GM19438 (cell line): ENCODE measurements around the gene SLC23A1.
"Not testable (repeated sequence)": the region's sequence is repeated elsewhere in the genome, so short reads cannot be mapped to it uniquely, and the experiment has no call there.

Source experiments
- ATAC-seq: cut with Tn5 transposase; IDR thresholded peaks from one replicate; pipeline ENCODE4 v1.9.1; 2021; ENCODE audit warnings: low read depth; ENCODE audit not compliant: unreplicated experiment

SLC23A1 gene

GRCh38 chr5:139390639-139391569 lies 7.8 kb upstream of the SLC23A1 start:
- no peak for ATAC-seq

- peak; percentile 25 for ATAC-seq
Measured at GRCh38 chr5:139389701-139390638, 6.9 kb upstream of the SLC23A1 start, which contains the start of gene MZB1. Gene MZB1, minus strand, starts transcription at chr5:139389913. Its CDS starts 57 bp downstream, at chr5:139389856.

- no peak for ATAC-seq
Measured at GRCh38 chr5:139388198-139388821, 5.2 kb upstream of the SLC23A1 start.

GRCh38 chr5:139387611-139388197 lies 4.6 kb upstream of the SLC23A1 start:
- no peak for ATAC-seq

- ATAC-seq: not testable (repeated sequence)
Measured at GRCh38 chr5:139386956-139387355, 3.9 kb upstream of the SLC23A1 start.

GRCh38 chr5:139386050-139386438 lies 2.9 kb upstream of the SLC23A1 start:
- no peak for ATAC-seq

- ATAC-seq: peak; percentile 25
Measured at GRCh38 chr5:139385061-139386049, 2.3 kb upstream of the SLC23A1 start.

- ATAC-seq: no peak
Measured at GRCh38 chr5:139384591-139385051, 1.5 kb upstream of the SLC23A1 start.

GRCh38 chr5:139383993-139384590 lies 995 bp upstream of the SLC23A1 start:
- no peak for ATAC-seq

GRCh38 chr5:139382807-139383206 lies 290 bp downstream of the SLC23A1 start:
- ATAC-seq: no peak

- no peak for ATAC-seq
Measured at GRCh38 chr5:139381837-139382761, 998 bp downstream of the SLC23A1 start.

- no peak for ATAC-seq
Measured at GRCh38 chr5:139379626-139380449, 3.3 kb downstream of the SLC23A1 start.

GRCh38 chr5:139378941-139379361 lies 4.1 kb downstream of the SLC23A1 start:
- ATAC-seq: no peak

GRCh38 chr5:139378101-139378825 lies 4.8 kb downstream of the SLC23A1 start:
- no peak for ATAC-seq

GRCh38 chr5:139377226-139377625 lies 5.9 kb downstream of the SLC23A1 start:
- no peak for ATAC-seq

- ATAC-seq: no peak
Measured at GRCh38 chr5:139376364-139376763, 6.7 kb downstream of the SLC23A1 start.
